ENCODE results near the gene AGXT2.

DNA sequence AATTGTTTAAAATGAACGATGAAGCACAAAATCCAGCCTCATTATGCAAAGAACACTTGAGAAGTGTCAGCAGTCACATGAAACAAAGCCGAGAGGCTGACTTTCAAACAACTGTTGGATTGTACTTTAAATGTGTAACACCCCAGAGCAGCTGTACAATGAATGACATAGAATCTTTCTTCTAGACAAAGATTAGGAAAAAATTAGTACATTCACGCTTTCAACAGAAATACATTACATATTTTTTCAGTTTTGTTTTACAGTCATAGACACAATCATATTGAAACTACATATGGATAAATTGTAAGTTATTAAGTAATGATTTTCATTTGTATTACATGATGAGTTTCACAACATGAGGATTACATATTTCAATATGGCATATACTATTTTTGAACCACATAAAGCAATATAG is 10.6 kb upstream of the AGXT2 start:
- TF ChIP-seq, protein P1, sequence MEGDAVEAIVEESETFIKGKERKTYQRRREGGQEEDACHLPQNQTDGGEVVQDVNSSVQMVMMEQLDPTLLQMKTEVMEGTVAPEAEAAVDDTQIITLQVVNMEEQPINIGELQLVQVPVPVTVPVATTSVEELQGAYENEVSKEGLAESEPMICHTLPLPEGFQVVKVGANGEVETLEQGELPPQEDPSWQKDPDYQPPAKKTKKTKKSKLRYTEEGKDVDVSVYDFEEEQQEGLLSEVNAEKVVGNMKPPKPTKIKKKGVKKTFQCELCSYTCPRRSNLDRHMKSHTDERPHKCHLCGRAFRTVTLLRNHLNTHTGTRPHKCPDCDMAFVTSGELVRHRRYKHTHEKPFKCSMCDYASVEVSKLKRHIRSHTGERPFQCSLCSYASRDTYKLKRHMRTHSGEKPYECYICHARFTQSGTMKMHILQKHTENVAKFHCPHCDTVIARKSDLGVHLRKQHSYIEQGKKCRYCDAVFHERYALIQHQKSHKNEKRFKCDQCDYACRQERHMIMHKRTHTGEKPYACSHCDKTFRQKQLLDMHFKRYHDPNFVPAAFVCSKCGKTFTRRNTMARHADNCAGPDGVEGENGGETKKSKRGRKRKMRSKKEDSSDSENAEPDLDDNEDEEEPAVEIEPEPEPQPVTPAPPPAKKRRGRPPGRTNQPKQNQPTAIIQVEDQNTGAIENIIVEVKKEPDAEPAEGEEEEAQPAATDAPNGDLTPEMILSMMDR (IDR thresholded peaks at IDR 0.05; ENCODE audit: low read length), result no peak
- no peak for TF ChIP-seq EZH2 (optimal IDR thresholded peaks at IDR 0.05; ENCODE audit: low read depth, low read length)
- TF ChIP-seq EZH2phosphoT487 (IDR thresholded peaks at IDR 0.05; ENCODE audit: low read length), result no peak

Data from MM.1S (cell line).